IMR-90 (cell line): ENCODE measurements around the gene CEBPB. TPM values are rescaled to one million over a fixed set of nuclear protein-coding genes. Genes with fewer than 3 reads are reported as not detected.

ENCODE experiments used
- ATAC-seq: fragments of 200-7000 bp; cut with Tn5 transposase; 2 replicates; pipeline ENCODE4 v1.9.1; 2020; ENCODE audit warnings: low read depth, mild to moderate bottlenecking, moderate library complexity
- BruUV-seq: library from RNA; stranded (reverse); fragments of 400-500 nt; replicated peaks from 2 replicates; lab custom pipeline; 2021; lab: Mats Ljungman, UMichigan
- CTCF ChIA-PET: fragments of 300-600 bp; formaldehyde crosslinking; extraction: SDS; loops from one replicate; lab custom pipeline; 2021; ENCODE audit warnings: antibody characterized with exemption; lab: Yijun Ruan, JAX
- POLR2A ChIA-PET: fragments of 300-600 bp; sonication (Branson Sonifier 250); formaldehyde crosslinking; loops from one replicate; lab custom pipeline; 2022; ENCODE audit warnings: antibody characterized with exemption; ENCODE audit not compliant: unreplicated experiment; lab: Charles Lee
- DNase-seq: peaks from one replicate; pipeline ENCODE4 v3.0.0; 2013
- H2AFZ ChIP-seq: replicated peaks from 2 replicates; pipeline ENCODE3; 2013; ENCODE audit warnings: low read length, mild to moderate bottlenecking; ENCODE audit not compliant: poor library complexity
- H2AK5ac ChIP-seq: 2 replicates; pipeline ENCODE4 v1.6.1; 2013; ENCODE audit warnings: low read depth, low read length, inconsistent platforms
- H2AK9ac ChIP-seq: replicated peaks from 2 replicates; pipeline ENCODE3; 2013; ENCODE audit warnings: mild to moderate bottlenecking, low read depth, low read length, moderate library complexity; ENCODE audit not compliant: poor library complexity
- H2BK120ac ChIP-seq: 2 replicates; pipeline ENCODE4 v1.6.1; 2013; ENCODE audit warnings: low read depth, low read length, inconsistent platforms
- H2BK15ac ChIP-seq: 3 replicates; pipeline ENCODE4 v1.6.1; 2013; ENCODE audit warnings: low read depth, low read length, inconsistent platforms
- H2BK20ac ChIP-seq: 2 replicates; pipeline ENCODE4 v1.6.1; 2013; ENCODE audit warnings: low read depth, mild to moderate bottlenecking, inconsistent platforms, low read length, moderate library complexity
- H2BK5ac ChIP-seq: 2 replicates; pipeline ENCODE4 v1.6.1; 2013; ENCODE audit warnings: mild to moderate bottlenecking, low read depth, low read length, inconsistent platforms; ENCODE audit not compliant: poor library complexity, severe bottlenecking
- H3K14ac ChIP-seq: replicated peaks from 2 replicates; pipeline ENCODE4 v1.6.1; 2013; ENCODE audit warnings: low read depth, low read length, inconsistent platforms
- H3K18ac ChIP-seq: 2 replicates; pipeline ENCODE4 v1.6.1; 2013; ENCODE audit warnings: low read depth, low read length, control low read depth
- H3K23ac ChIP-seq: 2 replicates; pipeline ENCODE4 v1.6.1; 2013; ENCODE audit warnings: low read depth, low read length, inconsistent platforms
- H3K27ac ChIP-seq: 2 replicates; pipeline ENCODE4 v1.5.1; 2013; ENCODE audit warnings: mild to moderate bottlenecking, control low read depth, low read length; ENCODE audit not compliant: insufficient read depth
- H3K27me3 ChIP-seq: 2 replicates; pipeline ENCODE4 v1.6.1; 2013; ENCODE audit warnings: low read length; ENCODE audit not compliant: control insufficient read depth, insufficient read depth
- H3K36me3 ChIP-seq: 2 replicates; pipeline ENCODE4 v1.6.1; 2013; ENCODE audit warnings: low read length, mixed read lengths; ENCODE audit not compliant: control insufficient read depth, insufficient read depth
- H3K4ac ChIP-seq: 2 replicates; pipeline ENCODE4 v1.6.1; 2013; ENCODE audit warnings: low read depth, low read length, inconsistent platforms
- H3K4me1 ChIP-seq: 2 replicates; pipeline ENCODE4 v1.6.1; 2013; ENCODE audit warnings: low read length, mixed read lengths; ENCODE audit not compliant: control insufficient read depth, insufficient read depth
- H3K4me2 ChIP-seq: 2 replicates; pipeline ENCODE4 v1.6.1; 2013; ENCODE audit warnings: low read depth, mild to moderate bottlenecking, control low read depth, low read length, moderate library complexity
- H3K4me3 ChIP-seq: 2 replicates; pipeline ENCODE4 v1.5.1; 2013; ENCODE audit warnings: low read depth, mild to moderate bottlenecking, control low read depth, low read length, moderate library complexity; ENCODE audit not compliant: insufficient read depth
- H3K56ac ChIP-seq: 2 replicates; pipeline ENCODE4 v1.6.1; 2013; ENCODE audit warnings: low read length, inconsistent platforms; ENCODE audit not compliant: insufficient read depth; ENCODE audit errors: extremely low read depth
- H3K79me1 ChIP-seq, 2 experiments: 2 replicates each; pipeline ENCODE4 v1.6.1; 2013; ENCODE audit warnings: low read length in 2 of 2, inconsistent platforms in 1 of 2, low read depth in 1 of 2
- H3K9ac ChIP-seq: 2 replicates; pipeline ENCODE4 v1.6.1; 2013; ENCODE audit warnings: low read depth, low read length, control low read depth
- H3K9me1 ChIP-seq: 2 replicates; pipeline ENCODE4 v1.6.1; 2013; ENCODE audit warnings: low read length, inconsistent platforms; ENCODE audit not compliant: insufficient read depth
- H3K9me3 ChIP-seq: 2 replicates; pipeline ENCODE4 v1.6.1; 2013; ENCODE audit warnings: low read length; ENCODE audit not compliant: control insufficient read depth, insufficient read depth
- H4K20me1 ChIP-seq: 2 replicates; pipeline ENCODE4 v1.6.1; 2013; ENCODE audit warnings: low read length, inconsistent platforms; ENCODE audit not compliant: insufficient read depth
- H4K5ac ChIP-seq: 2 replicates; pipeline ENCODE4 v1.6.1; 2013; ENCODE audit warnings: mild to moderate bottlenecking, low read depth, low read length, control low read depth
- H4K8ac ChIP-seq, 2 experiments: 2 replicates each; pipeline ENCODE4 v1.6.1; 2013; ENCODE audit warnings: low read depth in 2 of 2, low read length in 2 of 2, control low read depth in 1 of 2, inconsistent platforms in 1 of 2
- H4K91ac ChIP-seq: 2 replicates; pipeline ENCODE4 v1.6.1; 2013; ENCODE audit warnings: low read depth, low read length, inconsistent platforms; ENCODE audit not compliant: insufficient read depth
- BHLHE40 ChIP-seq: fragments of 150-350 bp; IDR thresholded peaks from 2 replicates; pipeline ENCODE4 v1.6.1; 2016; ENCODE audit warnings: mild to moderate bottlenecking, low read depth, low read length
- CEBPB ChIP-seq: IDR thresholded peaks from 2 replicates; pipeline ENCODE4 v1.6.1; 2012; ENCODE audit warnings: low read depth, low read length, improper control_type of control experiment
- CHD1 ChIP-seq: IDR thresholded peaks from 2 replicates; pipeline ENCODE4 v1.6.1; 2012; ENCODE audit warnings: low read depth, low read length, improper control_type of control experiment
- FOS ChIP-seq: fragments of 150-350 bp; IDR thresholded peaks from 2 replicates; pipeline ENCODE4 v1.6.1; 2016; ENCODE audit warnings: low read depth, low read length
- MAZ ChIP-seq: IDR thresholded peaks from 2 replicates; pipeline ENCODE4 v1.6.1; 2012; ENCODE audit warnings: low read depth, mild to moderate bottlenecking, low read length, improper control_type of control experiment, moderate library complexity, borderline replicate concordance
- MXI1 ChIP-seq: IDR thresholded peaks from 2 replicates; pipeline ENCODE4 v1.6.1; 2012; ENCODE audit warnings: low read depth, mild to moderate bottlenecking, low read length, moderate library complexity, borderline replicate concordance
- NFE2L2 ChIP-seq: fragments of 150-350 bp; IDR thresholded peaks from 2 replicates; pipeline ENCODE4 v1.6.1; 2016; ENCODE audit warnings: low read depth, mild to moderate bottlenecking, low read length
- RCOR1 ChIP-seq: IDR thresholded peaks from 2 replicates; pipeline ENCODE4 v1.6.1; 2012; ENCODE audit warnings: mild to moderate bottlenecking, low read length, improper control_type of control experiment; ENCODE audit not compliant: insufficient replicate concordance
- RFX5 ChIP-seq: IDR thresholded peaks from 2 replicates; pipeline ENCODE4 v1.8.0; 2012; ENCODE audit warnings: low read depth, mild to moderate bottlenecking, low read length, moderate library complexity
- SMC3 ChIP-seq: fragments of 150-350 bp; IDR thresholded peaks from 2 replicates; pipeline ENCODE4 v1.6.1; 2016; ENCODE audit warnings: low read depth, mild to moderate bottlenecking, antibody characterized with exemption, low read length, moderate library complexity
- WGBS, 2 experiments: methylation state at CpG; one replicate each; pipeline versions ENCODE4 v1.1.5 to v1.1.7; 2013; ENCODE audit warnings: missing lambda C conversion rate in 2 of 2; ENCODE audit not compliant: insufficient read length in 1 of 2; ENCODE audit errors: extremely low coverage in 2 of 2; 5-methylcytosine and 5-hydroxymethylcytosine counted together
- dilution Hi-C: fragments of 300-500 bp; cut with HindIII; formaldehyde crosslinking; loops from one replicate; pipeline ENCODE4 v1.14.3; 2018; ENCODE audit warnings: low sequenced_read_pairs; ENCODE audit not compliant: unreplicated experiment
- in situ Hi-C: fragments of 300-500 bp; cut with MboI; formaldehyde crosslinking; loops from 3 replicates; pipeline ENCODE4 v1.14.3; 2019; ENCODE audit warnings: low sequenced_read_pairs, inconsistent platforms, mixed read lengths
- intact Hi-C: fragments of 100-400 bp; cut with micrococcal nuclease; formaldehyde crosslinking; loops from 2 replicates; pipeline ENCODE4 v1.10.0; 2022
- polyA plus RNA-seq, 3 experiments: library from polyadenylated mRNA; depleted of rRNA; stranded (reverse); fragments of >200 nt; gene quantifications; 2 replicates each; pipeline ENCODE4 v1.2.3, GENCODE V29; 2012; ENCODE audit warnings: low replicate concordance in 1 of 3
- total RNA-seq: library from RNA; depleted of rRNA; stranded (reverse); fragments of >200 nt; gene quantifications from 2 replicates; pipeline ENCODE4 v1.2.3, GENCODE V29; 2012
- TF ChIP-seq, protein P1 (sequence below): conservative IDR thresholded peaks from 2 replicates; pipeline ENCODE4 v1.5.1; 2012; ENCODE audit warnings: mild to moderate bottlenecking, low read depth, low read length, improper control_type of control experiment
- TF ChIP-seq, protein P2 (sequence below): fragments of 150-350 bp; IDR thresholded peaks from 2 replicates; pipeline ENCODE4 v1.6.1; 2016; ENCODE audit warnings: low read depth, mild to moderate bottlenecking, low read length, moderate library complexity, borderline replicate concordance

The CEBPB gene
- total and polyA plus RNA-seq, 2 of the 4 experiments (the other 2 are of a cell fraction), result 3.4 to 17.4 TPM

DNA sequence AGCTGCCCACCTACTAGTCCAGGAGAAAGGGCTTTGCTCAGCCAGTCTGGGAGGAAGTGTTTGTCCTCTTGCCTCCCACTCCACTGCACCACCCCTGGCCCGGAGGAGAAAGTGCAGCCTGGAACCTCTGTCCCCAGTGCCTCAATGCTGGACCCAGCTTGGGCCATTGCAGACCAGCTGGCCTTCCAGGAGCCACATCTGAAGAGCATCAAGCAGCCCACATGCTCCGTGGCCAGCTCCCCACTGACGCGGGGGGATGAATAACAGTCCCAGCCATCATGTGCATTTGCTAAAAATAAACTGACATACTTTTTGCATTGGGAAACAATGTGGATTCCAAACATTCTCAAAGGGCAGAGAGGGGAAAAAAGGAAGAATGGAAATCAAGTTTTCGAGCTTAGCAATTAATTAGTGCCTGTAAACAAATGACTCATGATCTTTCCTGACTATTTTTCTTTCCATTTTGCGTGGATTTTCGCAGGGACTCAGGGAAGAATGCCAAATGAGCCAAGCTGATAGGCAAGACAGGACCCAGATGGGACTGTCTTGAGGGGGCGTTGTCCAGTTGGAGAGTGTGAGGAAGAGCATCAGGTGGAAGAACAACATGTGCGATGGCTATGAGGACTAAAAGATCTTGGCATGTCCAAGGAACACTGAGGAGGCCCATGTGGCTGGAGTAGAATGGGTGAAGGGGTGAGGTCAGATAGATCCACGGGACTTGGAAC, 34.1 kb downstream of the CEBPB start:
- Histone ChIP-seq H4K8ac (peak overlapping the region; percentile 17 to 84; a peak in 3 of 4 replicates), H2BK20ac (peak overlapping the region; percentile 87), H3K27me3 (no peaks in the 10 kb centered on the region), H2AFZ (peak overlapping the region; percentile 9), H3K23ac (peak overlapping the region; percentile 70; the same call in 1 of the 2 replicates), H2BK15ac (peak overlapping the region; percentile 79; the same call in 2 of the 3 replicates), H3K4me3 (no peak overlapping the region), H3K4me1 (peaks cover 23% of the 10 kb centered on the region), H3K9me3 (peaks cover 4% of the 10 kb centered on the region; the same call in 1 of the 2 replicates), H2AK9ac (peak overlapping the region; percentile 8), H3K56ac (peak overlapping the region; percentile 13; the same call in 1 of the 2 replicates), H4K5ac (peak overlapping the region; percentile 60), H4K91ac (peak overlapping the region; percentile 83), H2AK5ac (peak overlapping the region; percentile 94), H3K9me1 (peaks cover 23% of the 10 kb centered on the region), H2BK5ac (peak overlapping the region; percentile 73), H3K14ac (peak overlapping the region; percentile 76), H3K79me1 (peaks cover 0 to 6% of the 10 kb centered on the region in 2 experiments; a peak in 2 of 4 replicates), H3K4ac (peak overlapping the region; percentile 88), H3K9ac (no peak overlapping the region), H3K27ac (peak overlapping the region; percentile 65), H2BK120ac (peak overlapping the region; percentile 90), H4K20me1 (no peaks in the 10 kb centered on the region), H3K4me2 (no peak overlapping the region), H3K18ac (peak overlapping the region; percentile 44), H3K36me3 (no peaks in the 10 kb centered on the region)
- dilution Hi-C loops (no loop called here), intact Hi-C loops (loop anchor here (2.0 kb wide), 1 partner anchor 32 kb away; no protein-coding TSS in a partner anchor), in situ Hi-C loops (no loop called here)
- 31% methylated on average over 2 of the region's 10 CpGs; no CpG with 5 or more reads in 1 of the 2 experiments for WGBS, 2 experiments
- BruUV-seq, result no TSS peak
- ATAC-seq (peak; percentile 80), DNase-seq (peak; percentile 97)
- POLR2A ChIA-PET, result interaction anchor here (0.5 kb wide), 1 partner anchor 111 kb away, joined by 3 read pairs; no protein-coding TSS in a partner anchor
- CTCF ChIA-PET, result interaction anchor here (0.6 to 1.7 kb wide), 7 partner anchors 19 to 239 kb away, joined by 3 to 4 read pairs (median 3); no protein-coding TSS in a partner anchor
- TF ChIP-seq MAZ, result peak; percentile 48; the same call in 1 of the 2 replicates
- TF ChIP-seq RCOR1, result peak; percentile 87
- TF ChIP-seq FOS, result peak; percentile 88
- no peak for TF ChIP-seq SMC3
- peak; percentile 82 for TF ChIP-seq BHLHE40
- TF ChIP-seq MXI1, result peak; percentile 75; the same call in 1 of the 2 replicates
- TF ChIP-seq CEBPB, result peak; percentile 92
- TF ChIP-seq, protein P1, sequence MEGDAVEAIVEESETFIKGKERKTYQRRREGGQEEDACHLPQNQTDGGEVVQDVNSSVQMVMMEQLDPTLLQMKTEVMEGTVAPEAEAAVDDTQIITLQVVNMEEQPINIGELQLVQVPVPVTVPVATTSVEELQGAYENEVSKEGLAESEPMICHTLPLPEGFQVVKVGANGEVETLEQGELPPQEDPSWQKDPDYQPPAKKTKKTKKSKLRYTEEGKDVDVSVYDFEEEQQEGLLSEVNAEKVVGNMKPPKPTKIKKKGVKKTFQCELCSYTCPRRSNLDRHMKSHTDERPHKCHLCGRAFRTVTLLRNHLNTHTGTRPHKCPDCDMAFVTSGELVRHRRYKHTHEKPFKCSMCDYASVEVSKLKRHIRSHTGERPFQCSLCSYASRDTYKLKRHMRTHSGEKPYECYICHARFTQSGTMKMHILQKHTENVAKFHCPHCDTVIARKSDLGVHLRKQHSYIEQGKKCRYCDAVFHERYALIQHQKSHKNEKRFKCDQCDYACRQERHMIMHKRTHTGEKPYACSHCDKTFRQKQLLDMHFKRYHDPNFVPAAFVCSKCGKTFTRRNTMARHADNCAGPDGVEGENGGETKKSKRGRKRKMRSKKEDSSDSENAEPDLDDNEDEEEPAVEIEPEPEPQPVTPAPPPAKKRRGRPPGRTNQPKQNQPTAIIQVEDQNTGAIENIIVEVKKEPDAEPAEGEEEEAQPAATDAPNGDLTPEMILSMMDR, result peak; percentile 44
- no peak for TF ChIP-seq CHD1
- TF ChIP-seq, protein P2, sequence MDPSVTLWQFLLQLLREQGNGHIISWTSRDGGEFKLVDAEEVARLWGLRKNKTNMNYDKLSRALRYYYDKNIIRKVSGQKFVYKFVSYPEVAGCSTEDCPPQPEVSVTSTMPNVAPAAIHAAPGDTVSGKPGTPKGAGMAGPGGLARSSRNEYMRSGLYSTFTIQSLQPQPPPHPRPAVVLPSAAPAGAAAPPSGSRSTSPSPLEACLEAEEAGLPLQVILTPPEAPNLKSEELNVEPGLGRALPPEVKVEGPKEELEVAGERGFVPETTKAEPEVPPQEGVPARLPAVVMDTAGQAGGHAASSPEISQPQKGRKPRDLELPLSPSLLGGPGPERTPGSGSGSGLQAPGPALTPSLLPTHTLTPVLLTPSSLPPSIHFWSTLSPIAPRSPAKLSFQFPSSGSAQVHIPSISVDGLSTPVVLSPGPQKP, result no peak
- no peak for TF ChIP-seq RFX5
- peak; percentile 23; the same call in 1 of the 2 replicates for TF ChIP-seq NFE2L2
